ENCODE measurements around the gene FBRSL1.

FBRSL1 gene

GRCh38 chr12:132443091-132443490, 46.9 kb upstream of the FBRSL1 start:
- Histone ChIP-seq H3K4me1 (ENCODE audit: low read length) (no peaks in the 10 kb centered on the region), H3K4me2 (ENCODE audit: low read depth, low read length) (no peak overlapping the region), H3K9me3 (replicated peaks; ENCODE audit: insufficient read depth, low read length) (no peaks in the 10 kb centered on the region), H3K27me3 (replicated peaks; ENCODE audit: insufficient read depth, low read length) (peaks cover 37% of the 10 kb centered on the region), H3K27ac (ENCODE audit: low read length) (no peak overlapping the region), H4K20me1 (ENCODE audit: insufficient read depth, low read length) (no peaks in the 10 kb centered on the region), H3K36me3 (replicated peaks; ENCODE audit: insufficient read depth, low read length) (no peaks in the 10 kb centered on the region), H3K9ac (ENCODE audit: low read length) (no peak overlapping the region), H2AFZ (ENCODE audit: low read length) (no peak overlapping the region), H3K9me2 (replicated peaks; ENCODE audit: insufficient read depth, low read length) (no peaks in the 10 kb centered on the region), H3F3A (ENCODE audit: insufficient read depth, low read length) (no peaks in the 10 kb centered on the region), H3K4me3 (ENCODE audit: low read length) (no peak overlapping the region), H3K79me2 (ENCODE audit: low read length) (no peaks in the 10 kb centered on the region)
- no peak for DNase-seq
- TF ChIP-seq EZH2phosphoT487 (IDR thresholded peaks at IDR 0.05; ENCODE audit: low read length): no peak
- no peak for TF ChIP-seq EZH2 (optimal IDR thresholded peaks at IDR 0.05; ENCODE audit: low read depth, low read length)
- TF ChIP-seq, protein P1, sequence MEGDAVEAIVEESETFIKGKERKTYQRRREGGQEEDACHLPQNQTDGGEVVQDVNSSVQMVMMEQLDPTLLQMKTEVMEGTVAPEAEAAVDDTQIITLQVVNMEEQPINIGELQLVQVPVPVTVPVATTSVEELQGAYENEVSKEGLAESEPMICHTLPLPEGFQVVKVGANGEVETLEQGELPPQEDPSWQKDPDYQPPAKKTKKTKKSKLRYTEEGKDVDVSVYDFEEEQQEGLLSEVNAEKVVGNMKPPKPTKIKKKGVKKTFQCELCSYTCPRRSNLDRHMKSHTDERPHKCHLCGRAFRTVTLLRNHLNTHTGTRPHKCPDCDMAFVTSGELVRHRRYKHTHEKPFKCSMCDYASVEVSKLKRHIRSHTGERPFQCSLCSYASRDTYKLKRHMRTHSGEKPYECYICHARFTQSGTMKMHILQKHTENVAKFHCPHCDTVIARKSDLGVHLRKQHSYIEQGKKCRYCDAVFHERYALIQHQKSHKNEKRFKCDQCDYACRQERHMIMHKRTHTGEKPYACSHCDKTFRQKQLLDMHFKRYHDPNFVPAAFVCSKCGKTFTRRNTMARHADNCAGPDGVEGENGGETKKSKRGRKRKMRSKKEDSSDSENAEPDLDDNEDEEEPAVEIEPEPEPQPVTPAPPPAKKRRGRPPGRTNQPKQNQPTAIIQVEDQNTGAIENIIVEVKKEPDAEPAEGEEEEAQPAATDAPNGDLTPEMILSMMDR (IDR thresholded peaks at IDR 0.05; ENCODE audit: low read length): no peak

- DNase-seq: no peak
- no peaks in the 10 kb centered on the region for H3K36me3 ChIP-seq (replicated peaks; ENCODE audit: insufficient read depth, low read length)
- H3K9ac ChIP-seq (ENCODE audit: low read length): no peak overlapping the region
- H3K27me3 ChIP-seq (replicated peaks; ENCODE audit: insufficient read depth, low read length): peaks cover 32% of the 10 kb centered on the region
- no peaks in the 10 kb centered on the region for H3K9me2 ChIP-seq (replicated peaks; ENCODE audit: insufficient read depth, low read length)
- H3K4me2 ChIP-seq (ENCODE audit: low read depth, low read length): no peak overlapping the region
- H4K20me1 ChIP-seq (ENCODE audit: insufficient read depth, low read length): no peaks in the 10 kb centered on the region
- no peak for TF ChIP-seq EZH2 (optimal IDR thresholded peaks at IDR 0.05; ENCODE audit: low read depth, low read length)
- TF ChIP-seq EZH2phosphoT487 (IDR thresholded peaks at IDR 0.05; ENCODE audit: low read length): no peak
- TF ChIP-seq, protein P1 (IDR thresholded peaks at IDR 0.05; ENCODE audit: low read length): no peak
- H3F3A ChIP-seq (ENCODE audit: insufficient read depth, low read length): 0 out of 2 replicates have a peak, but pooled peaks cover 1% of the 10 kb centered on the region
- H3K79me2 ChIP-seq (ENCODE audit: low read length): no peaks in the 10 kb centered on the region
- H3K4me1 ChIP-seq (ENCODE audit: low read length): no peaks in the 10 kb centered on the region
- no peaks in the 10 kb centered on the region for H3K9me3 ChIP-seq (replicated peaks; ENCODE audit: insufficient read depth, low read length)
- no peak overlapping the region for H2AFZ ChIP-seq (ENCODE audit: low read length)
- no peak overlapping the region for H3K27ac ChIP-seq (ENCODE audit: low read length)
- H3K4me3 ChIP-seq (ENCODE audit: low read length): no peak overlapping the region
Observed at GRCh38 chr12:132444283-132444682, 45.7 kb upstream of the FBRSL1 start.

DNA sequence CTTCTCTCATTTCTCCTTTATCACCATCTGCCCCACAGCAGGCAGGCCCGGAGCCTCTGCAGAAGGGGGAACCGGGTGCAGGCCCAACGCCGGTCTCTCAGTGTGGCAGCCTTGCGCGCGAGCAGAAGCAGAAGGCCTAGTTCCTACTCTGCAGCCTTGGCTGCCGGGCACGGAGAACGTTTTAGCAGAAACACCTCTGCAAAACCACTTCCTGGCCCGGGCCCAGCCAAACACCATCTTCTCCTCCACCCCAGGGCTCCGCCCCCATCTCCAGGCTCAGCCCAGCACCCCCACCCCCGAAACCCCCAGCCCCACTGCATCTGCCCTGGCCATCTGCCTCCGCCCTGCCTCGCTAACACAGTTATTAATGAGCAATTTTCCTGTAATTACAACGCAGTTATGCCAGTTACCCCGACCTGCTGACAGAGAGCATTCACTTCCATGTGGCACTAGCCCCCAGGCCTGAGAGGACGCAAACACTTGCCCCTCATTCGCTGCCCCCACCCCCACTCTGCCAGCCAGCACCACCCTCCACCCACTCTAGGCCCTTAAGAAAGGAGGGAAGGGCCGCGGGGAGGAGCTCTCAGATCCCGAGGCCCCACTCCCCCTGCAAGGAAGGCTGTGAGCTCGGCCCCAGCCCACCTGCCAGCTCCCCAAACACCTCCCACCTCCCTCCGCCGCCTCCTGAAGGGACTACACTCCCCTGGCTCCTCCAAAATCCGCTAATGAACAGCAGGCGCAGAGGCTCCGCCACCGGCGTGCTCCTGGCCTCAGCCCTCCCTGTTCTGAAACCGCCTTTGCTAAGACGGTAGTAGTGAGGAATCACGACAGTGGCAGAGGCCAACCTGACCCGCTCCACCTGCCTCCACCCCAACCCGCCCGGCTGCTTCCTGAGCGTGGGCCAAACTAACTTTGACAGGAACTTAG, 44.7 kb upstream of the FBRSL1 start:
- H3K36me3 ChIP-seq (replicated peaks; ENCODE audit: insufficient read depth, low read length): no peaks in the 10 kb centered on the region
- no peak overlapping the region for H3K4me3 ChIP-seq (ENCODE audit: low read length)
- no peaks in the 10 kb centered on the region for H4K20me1 ChIP-seq (ENCODE audit: insufficient read depth, low read length)
- H3K79me2 ChIP-seq (ENCODE audit: low read length): no peaks in the 10 kb centered on the region
- no peak overlapping the region for H2AFZ ChIP-seq (ENCODE audit: low read length)
- no peaks in the 10 kb centered on the region for H3K9me2 ChIP-seq (replicated peaks; ENCODE audit: insufficient read depth, low read length)
- H3F3A ChIP-seq (ENCODE audit: insufficient read depth, low read length): 0 out of 2 replicates have a peak, but pooled peaks cover 6% of the 10 kb centered on the region
- no peak for DNase-seq
- TF ChIP-seq EZH2 (optimal IDR thresholded peaks at IDR 0.05; ENCODE audit: low read depth, low read length): no peak
- no peak for TF ChIP-seq EZH2phosphoT487 (IDR thresholded peaks at IDR 0.05; ENCODE audit: low read length)
- TF ChIP-seq, protein P1 (IDR thresholded peaks at IDR 0.05; ENCODE audit: low read length): no peak
- no peaks in the 10 kb centered on the region for H3K9me3 ChIP-seq (replicated peaks; ENCODE audit: insufficient read depth, low read length)
- H3K9ac ChIP-seq (ENCODE audit: low read length): no peak overlapping the region
- peaks cover 26% of the 10 kb centered on the region for H3K27me3 ChIP-seq (replicated peaks; ENCODE audit: insufficient read depth, low read length)
- no peak overlapping the region for H3K27ac ChIP-seq (ENCODE audit: low read length)
- no peak overlapping the region for H3K4me2 ChIP-seq (ENCODE audit: low read depth, low read length)
- 0 out of 2 replicates have a peak, but pooled peaks cover 6% of the 10 kb centered on the region for H3K4me1 ChIP-seq (ENCODE audit: low read length)
